ENCODE data around the gene PDE4A. TPM values are rescaled to one million over a fixed set of nuclear protein-coding genes. Genes with fewer than 3 reads are reported as not detected.

The PDE4A gene
- total and polyA plus RNA-seq, 7 donors: 4.1 to 29.0 (median 14.4) TPM

DNA sequence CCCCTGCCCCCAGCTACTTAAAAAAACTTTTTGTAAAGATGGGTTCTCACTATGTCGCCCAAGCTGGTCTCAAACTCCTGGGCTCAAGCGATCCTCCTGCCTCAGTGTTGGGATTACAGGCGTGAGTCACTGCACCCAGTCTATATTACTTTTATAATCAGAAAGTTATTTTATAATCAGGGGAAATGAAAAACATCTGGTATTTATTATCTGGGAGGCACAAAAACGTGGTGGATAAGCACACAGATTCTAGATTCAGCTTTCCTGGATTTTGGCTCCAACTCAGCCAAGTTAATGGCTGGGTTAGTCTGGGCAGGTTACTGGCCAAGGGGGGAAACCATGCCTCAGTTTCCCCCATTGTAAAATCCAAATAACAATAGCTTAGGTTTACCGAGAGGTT lies 58.1 kb downstream of the PDE4A start:
- Histone ChIP-seq H3K27ac (peak overlapping the region; percentile 59), H3K4me3 (peak overlapping the region; percentile 66), H3K27me3 (ENCODE audit: insufficient read depth in 3 of 3, low read length in 2 of 3) (no peaks in the 10 kb centered on the region), H3K4me1 (no peaks in the 10 kb centered on the region), H3K9me3 (no peaks in the 10 kb centered on the region), H3K36me3 (ENCODE audit: insufficient read depth in 1 of 2, low read depth in 1 of 2) (peaks cover 0 to 6% of the 10 kb centered on the region in 2 donors)
- DNase-seq (no peak), ATAC-seq (no peak)
- TF ChIP-seq CTCF (IDR thresholded peaks at IDR 0.05): no peak
- intact Hi-C loops (cut with DNase I): loop anchor here in 1 of 2 donors (5.0 kb wide), 1 partner anchor 76 kb away; the partner anchor contains the start of gene CDC37
- WGBS, 3 donors: 26 to 39% (median 28%) methylated on average over 5 of the region's 5 CpGs

- peak overlapping the region; percentile 66 for H3K4me3 ChIP-seq
- H3K4me1 ChIP-seq: no peaks in the 10 kb centered on the region
- H3K36me3 ChIP-seq (ENCODE audit: insufficient read depth in 1 of 2, low read depth in 1 of 2): peaks cover 0 to 7% of the 10 kb centered on the region in 2 donors
- intact Hi-C loops (cut with DNase I): loop anchor here in 1 of 2 donors (5.0 kb wide), 1 partner anchor 77 kb away; the partner anchor contains the start of gene CDC37
- TF ChIP-seq CTCF (IDR thresholded peaks at IDR 0.05): peak; percentile 78
- H3K27ac ChIP-seq: peak overlapping the region; percentile 59
- WGBS, 3 donors: 0 to 2% (median 1%) methylated on average over 36 of the region's 36 CpGs
- no peaks in the 10 kb centered on the region for H3K9me3 ChIP-seq
- DNase-seq: peak; percentile 93 to 95
- no peaks in the 10 kb centered on the region for H3K27me3 ChIP-seq (ENCODE audit: insufficient read depth in 3 of 3, low read length in 2 of 3)
- peak; percentile 91 to 96 (median 94) for ATAC-seq
Measured at GRCh38 chr19:10478903-10479384, 58.6 kb downstream of the PDE4A start.

GRCh38 chr19:10486551-10486950 lies 66.2 kb downstream of the PDE4A start:
- intact Hi-C loops (cut with DNase I): no loop called here
- Histone ChIP-seq H3K9me3 (no peaks in the 10 kb centered on the region), H3K36me3 (ENCODE audit: insufficient read depth in 1 of 2, low read depth in 1 of 2) (peaks cover 12 to 82% of the 10 kb centered on the region in 2 donors), H3K4me3 (no peak overlapping the region), H3K4me1 (no peaks in the 10 kb centered on the region), H3K27ac (no peak overlapping the region), H3K27me3 (ENCODE audit: insufficient read depth in 3 of 3, low read length in 2 of 3) (no peaks in the 10 kb centered on the region)
- DNase-seq (no peak), ATAC-seq (no peak)
- TF ChIP-seq CTCF (IDR thresholded peaks at IDR 0.05): no peak
- WGBS, 3 donors: 69 to 82% (median 74%) methylated on average over 13 of the region's 13 CpGs

DNA sequence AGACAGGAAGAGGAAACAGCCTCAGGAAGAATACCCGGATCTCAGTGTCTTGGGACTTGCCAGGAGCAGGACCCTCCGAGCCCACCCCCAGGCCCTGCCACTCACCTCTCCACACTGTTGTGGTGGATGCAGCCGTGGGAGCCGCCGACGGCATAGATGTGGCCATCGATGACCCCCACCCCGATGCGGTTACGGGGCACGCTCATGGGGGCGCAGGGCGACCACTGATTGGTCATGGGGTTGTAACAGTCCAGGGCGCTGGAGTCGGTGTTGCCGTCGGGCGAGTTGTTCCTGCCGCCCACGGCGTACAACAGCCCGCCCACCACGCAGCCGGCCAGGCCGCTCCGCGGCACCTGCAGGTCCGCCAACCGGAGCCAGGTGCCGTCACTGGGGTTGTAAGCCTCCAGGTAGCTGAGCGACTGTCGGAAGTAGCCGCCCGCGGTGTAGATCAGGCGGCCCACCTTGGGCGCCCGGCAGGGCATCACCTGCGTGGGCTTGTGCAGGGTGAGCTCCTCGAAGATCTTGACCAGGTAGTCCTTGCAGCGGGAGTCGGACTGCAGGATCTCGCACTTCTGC lies 71.2 kb downstream of the PDE4A start:
- Histone ChIP-seq H3K36me3 (ENCODE audit: insufficient read depth in 1 of 2, low read depth in 1 of 2) (peaks cover 6 to 98% of the 10 kb centered on the region in 2 donors), H3K4me3 (no peak overlapping the region), H3K9me3 (no peaks in the 10 kb centered on the region), H3K27ac (no peak overlapping the region), H3K27me3 (ENCODE audit: insufficient read depth in 3 of 3, low read length in 2 of 3) (no peaks in the 10 kb centered on the region), H3K4me1 (peaks cover 11% of the 10 kb centered on the region)
- 94 to 96% (median 94%) methylated on average over 43 of the region's 43 CpGs for WGBS, 3 donors
- TF ChIP-seq CTCF (IDR thresholded peaks at IDR 0.05): no peak
- intact Hi-C loops (cut with DNase I): no loop called here
- DNase-seq: no peak
- ATAC-seq: peak in 1 of 4 donors; percentile 18

Measured in psoas muscle (tissue), 8 donors.